Peyer's patch (tissue), 4 donors: ENCODE data around the gene CETN2.

Experiments
- POLR2A ChIP-seq, 2 donors: fragments of 450-650 bp; IDR thresholded peaks; one replicate each; pipeline ENCODE4 v1.5.1; 2017; ENCODE audit warnings: antibody characterized with exemption in 2 of 2, mild to moderate bottlenecking in 2 of 2, moderate library complexity in 2 of 2
- TF ChIP-seq, protein P1 (sequence below), 6 experiments: fragments of 450-650 bp in 4 of 6; fragments of 200-600 bp in 2 of 6; sonication (generic) in 1 of 6; IDR thresholded peaks; one replicate each; pipeline ENCODE4 v1.5.1; 2017 to 2019; ENCODE audit warnings: antibody characterized with exemption in 6 of 6, mild to moderate bottlenecking in 3 of 6, moderate library complexity in 1 of 6

DNA sequence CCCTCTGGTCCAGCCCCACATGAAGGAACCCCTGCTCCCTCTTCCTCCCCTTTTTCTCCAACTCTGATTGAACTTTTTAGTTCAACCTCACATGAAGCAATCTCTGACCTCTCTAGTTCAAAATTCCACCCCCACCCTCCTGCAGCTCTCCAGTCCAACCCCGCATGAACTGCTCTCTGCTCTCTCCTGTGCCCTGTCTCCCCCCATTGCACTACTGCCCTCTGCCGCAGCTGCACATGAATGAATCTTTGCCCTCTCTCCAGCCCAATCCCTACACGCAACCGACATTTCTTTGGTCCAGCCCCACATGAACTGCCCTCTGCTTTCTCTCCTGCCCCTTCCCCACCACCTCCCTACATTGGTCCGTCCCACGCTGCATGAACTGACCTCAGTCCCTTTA, 6.9 kb downstream of the CETN2 start:
- TF ChIP-seq, protein P1, sequence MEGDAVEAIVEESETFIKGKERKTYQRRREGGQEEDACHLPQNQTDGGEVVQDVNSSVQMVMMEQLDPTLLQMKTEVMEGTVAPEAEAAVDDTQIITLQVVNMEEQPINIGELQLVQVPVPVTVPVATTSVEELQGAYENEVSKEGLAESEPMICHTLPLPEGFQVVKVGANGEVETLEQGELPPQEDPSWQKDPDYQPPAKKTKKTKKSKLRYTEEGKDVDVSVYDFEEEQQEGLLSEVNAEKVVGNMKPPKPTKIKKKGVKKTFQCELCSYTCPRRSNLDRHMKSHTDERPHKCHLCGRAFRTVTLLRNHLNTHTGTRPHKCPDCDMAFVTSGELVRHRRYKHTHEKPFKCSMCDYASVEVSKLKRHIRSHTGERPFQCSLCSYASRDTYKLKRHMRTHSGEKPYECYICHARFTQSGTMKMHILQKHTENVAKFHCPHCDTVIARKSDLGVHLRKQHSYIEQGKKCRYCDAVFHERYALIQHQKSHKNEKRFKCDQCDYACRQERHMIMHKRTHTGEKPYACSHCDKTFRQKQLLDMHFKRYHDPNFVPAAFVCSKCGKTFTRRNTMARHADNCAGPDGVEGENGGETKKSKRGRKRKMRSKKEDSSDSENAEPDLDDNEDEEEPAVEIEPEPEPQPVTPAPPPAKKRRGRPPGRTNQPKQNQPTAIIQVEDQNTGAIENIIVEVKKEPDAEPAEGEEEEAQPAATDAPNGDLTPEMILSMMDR (IDR thresholded peaks at IDR 0.05), result no peak
- TF ChIP-seq POLR2A (IDR thresholded peaks at IDR 0.05), result no peak
